Endothelial cell of umbilical vein (primary cell): ENCODE measurements around the gene C1orf167. TPM values are rescaled to one million over a fixed set of nuclear protein-coding genes. Genes with fewer than 3 reads are reported as not detected.
"Not testable (repeated sequence)": the region's sequence is repeated elsewhere in the genome, so short reads cannot be mapped to it uniquely, and the experiment has no call there.

Experiments
- BruUV-seq: library from RNA; stranded (reverse); fragments of 400-500 nt; replicated peaks from 2 replicates; lab custom pipeline; 2021; lab: Mats Ljungman, UMichigan
- CTCF ChIA-PET: fragments of 300-600, 350-600 bp; sonication (Branson Sonifier 250); formaldehyde crosslinking; loops from one replicate; lab custom pipeline; 2021; ENCODE audit warnings: antibody characterized with exemption, inconsistent platforms; lab: Charles Lee
- POLR2A ChIA-PET: fragments of 300-600, 350-600 bp; sonication (Branson Sonifier 250); formaldehyde crosslinking; loops from one replicate; lab custom pipeline; 2021; ENCODE audit warnings: antibody characterized with exemption, inconsistent platforms; lab: Charles Lee
- DNase-seq: peaks from one replicate; pipeline ENCODE4 v3.0.0-alpha.2; 2011; ENCODE audit warnings: low read depth, low spot score
- FAIRE-seq: peaks from 2 replicates; lab custom pipeline; 2011; peaks lifted over from hg19 to GRCh38; lab: Jason Lieb, UNC
- H2AFZ ChIP-seq: 2 replicates; pipeline ENCODE4 v1.6.0; 2012; ENCODE audit warnings: low read depth, low read length, control low read depth, inconsistent platforms
- H3K27ac ChIP-seq: 2 replicates; pipeline ENCODE4 v1.5.1; 2011; ENCODE audit warnings: low read depth, mild to moderate bottlenecking, control low read depth, low read length, moderate library complexity; ENCODE audit not compliant: insufficient read depth
- H3K27me3 ChIP-seq, 2 experiments: 2 replicates each; pipeline versions ENCODE4 v1.6.0 to v1.6.1; 2011; ENCODE audit warnings: low read length in 2 of 2, mixed read lengths in 1 of 2; ENCODE audit not compliant: control insufficient read depth in 2 of 2, insufficient read depth in 2 of 2
- H3K36me3 ChIP-seq, 2 experiments: 2 replicates in 1 of 2; 3 replicates in 1 of 2; pipeline ENCODE4 v1.5.1; 2011; ENCODE audit warnings: low read length in 2 of 2, mild to moderate bottlenecking in 1 of 2, moderate library complexity in 1 of 2; ENCODE audit not compliant: control insufficient read depth in 2 of 2, insufficient read depth in 2 of 2; ENCODE audit errors: extremely low read depth in 1 of 2
- H3K4me1 ChIP-seq: 3 replicates; pipeline ENCODE4 v1.5.1; 2011; ENCODE audit warnings: mild to moderate bottlenecking, low read length; ENCODE audit not compliant: control insufficient read depth, insufficient read depth; ENCODE audit errors: extremely low read depth
- H3K4me2 ChIP-seq: 2 replicates; pipeline ENCODE4 v1.6.1; 2011; ENCODE audit warnings: low read length, control low read depth, mixed read lengths; ENCODE audit not compliant: insufficient read depth
- H3K4me3 ChIP-seq, 3 experiments: fragments of 200-600 bp in 1 of 3; sonication (generic), shearing (Covaris generic) in 1 of 3; replicated peaks in 1 of 3; 2 replicates each; pipeline ENCODE4 v1.5.1; 2011 to 2016; ENCODE audit warnings: control low read depth in 3 of 3, low read length in 3 of 3, mild to moderate bottlenecking in 2 of 3, inconsistent platforms in 1 of 3, low read depth in 1 of 3, moderate library complexity in 1 of 3; ENCODE audit not compliant: insufficient read depth in 1 of 3
- H3K79me2 ChIP-seq: 2 replicates; pipeline ENCODE4 v1.6.0; 2012; ENCODE audit warnings: low read length, inconsistent platforms; ENCODE audit not compliant: control insufficient read depth, insufficient read depth
- H3K9ac ChIP-seq: replicated peaks from 2 replicates; pipeline ENCODE3; 2011; ENCODE audit warnings: low read length, control low read depth; ENCODE audit not compliant: insufficient read depth; ENCODE audit errors: extremely low read depth
- H3K9me1 ChIP-seq: replicated peaks from 3 replicates; pipeline ENCODE4 v1.6.0; 2011; ENCODE audit warnings: mild to moderate bottlenecking, low read length; ENCODE audit not compliant: control insufficient read depth, insufficient read depth; ENCODE audit errors: extremely low read depth
- H3K9me3 ChIP-seq: replicated peaks from 2 replicates; pipeline ENCODE4 v1.5.1; 2012; ENCODE audit warnings: low read length, inconsistent platforms; ENCODE audit not compliant: control insufficient read depth, insufficient read depth
- H4K20me1 ChIP-seq: replicated peaks from 2 replicates; pipeline ENCODE3; 2011; ENCODE audit warnings: mild to moderate bottlenecking, low read length; ENCODE audit not compliant: control insufficient read depth, insufficient read depth; ENCODE audit errors: extremely low read depth
- POLR2A ChIP-seq: IDR thresholded peaks from 2 replicates; pipeline ENCODE4 v1.6.1; 2012; ENCODE audit warnings: low read depth, mild to moderate bottlenecking, control low read depth, low read length
- POLR2AphosphoS5 ChIP-seq: IDR thresholded peaks from 2 replicates; pipeline ENCODE4 v1.6.1; 2012; ENCODE audit warnings: low read depth, mild to moderate bottlenecking, control low read depth, low read length, moderate library complexity; ENCODE audit not compliant: insufficient read depth
- dilution Hi-C: fragments of 300-500 bp; cut with MboI; formaldehyde crosslinking; loops from one replicate; pipeline ENCODE4 v1.15.0; 2019; ENCODE audit warnings: low sequenced_read_pairs; ENCODE audit not compliant: extremely low pct_ligation_motif_present
- intact Hi-C: fragments of 100-400 bp; cut with micrococcal nuclease; formaldehyde crosslinking; loops from one replicate; pipeline ENCODE4 v1.10.0; 2022
- polyA plus RNA-seq, 4 experiments: library from polyadenylated mRNA; depleted of rRNA in 3 of 4; stranded (reverse) in 3 of 4; unstranded in 1 of 4; fragments of >200 nt; gene quantifications; 2 replicates each; pipeline versions ENCODE4 v1.2.1 to v1.2.3, GENCODE V29; 2011 to 2012; ENCODE audit warnings: missing spikeins in 1 of 4
- total RNA-seq: library from RNA; stranded (reverse); gene quantifications from 2 replicates; pipeline ENCODE4 v1.2.3, GENCODE V29; 2021
- TF ChIP-seq, protein P1 (sequence below): IDR thresholded peaks from 2 replicates; pipeline ENCODE4 v1.6.1; 2011; ENCODE audit not compliant: insufficient read depth, insufficient read length

Gene C1orf167
- total and polyA plus RNA-seq, 2 donors (not counting 3 experiments of a cell fraction or from before 2014, with no cell fraction given), result not detected

- TF ChIP-seq, protein P1, sequence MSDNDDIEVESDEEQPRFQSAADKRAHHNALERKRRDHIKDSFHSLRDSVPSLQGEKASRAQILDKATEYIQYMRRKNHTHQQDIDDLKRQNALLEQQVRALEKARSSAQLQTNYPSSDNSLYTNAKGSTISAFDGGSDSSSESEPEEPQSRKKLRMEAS, result no peak
- TF ChIP-seq POLR2AphosphoS5, result peak; percentile 22
- TF ChIP-seq POLR2A, result peak; percentile 37
- Histone ChIP-seq H3K9ac (peak overlapping the region; percentile 9), H3K27me3 (no peaks in the 10 kb centered on the region), H3K79me2 (peaks cover 24% of the 10 kb centered on the region), H3K9me3 (no peaks in the 10 kb centered on the region), H3K9me1 (no peaks in the 10 kb centered on the region), H3K4me3 (peak overlapping the region; percentile 3 to 77 (median 63)), H3K4me2 (peak overlapping the region; percentile 95), H2AFZ (peak overlapping the region; percentile 53), H3K4me1 (peaks cover 57% of the 10 kb centered on the region), H4K20me1 (no peaks in the 10 kb centered on the region), H3K36me3 (peaks cover 7 to 11% of the 10 kb centered on the region in 2 experiments), H3K27ac (peak overlapping the region; percentile 14)
- CTCF ChIA-PET, result interaction anchor here (0.8 to 3.1 kb wide), 11 partner anchors 12 to 153 kb away, joined by 3 to 20 read pairs (median 4); partner anchors contain the start of gene FBXO6
- BruUV-seq, result no TSS peak
- intact Hi-C loops (loop anchor here (1.0 to 10.0 kb wide), 3 partner anchors 18 to 528 kb away; partner anchors contain the start of genes AGTRAP and UBIAD1), dilution Hi-C loops (no loop called here)
- FAIRE-seq (peak; percentile 87), DNase-seq (peak; percentile 97)
- POLR2A ChIA-PET, result interaction anchor here (1.0 to 1.6 kb wide), 4 partner anchors 68 to 107 kb away, joined by 3 to 9 read pairs (median 4); partner anchors contain the start of gene AGTRAP
Measured at GRCh38 chr1:11802973-11803885, 41.2 kb downstream of the C1orf167 start.

- H3K27me3 ChIP-seq, FAIRE-seq, dilution Hi-C loops, BruUV-seq, H3K9me1 ChIP-seq, H3K9ac ChIP-seq, H2AFZ ChIP-seq, H4K20me1 ChIP-seq, H3K9me3 ChIP-seq: not testable (repeated sequence)
- peak; percentile 32 for DNase-seq
- ChIA-PET POLR2A (interaction anchor here (1.0 to 1.6 kb wide), 4 partner anchors 69 to 106 kb away, joined by 3 to 9 read pairs (median 4); partner anchors contain the start of gene AGTRAP), CTCF (interaction anchor here (0.8 to 3.1 kb wide), 9 partner anchors 13 to 154 kb away, joined by 3 to 20 read pairs (median 4); partner anchors contain the start of gene FBXO6)
- Histone ChIP-seq H3K27ac (peak overlapping the region; percentile 85), H3K4me2 (peak overlapping the region; percentile 82), H3K79me2 (peaks cover 31% of the 10 kb centered on the region), H3K4me1 (peaks cover 51% of the 10 kb centered on the region), H3K36me3 (peaks cover 6 to 13% of the 10 kb centered on the region in 2 experiments), H3K4me3 (peak overlapping the region in 1 of 3 experiments; percentile 66)
- intact Hi-C loops, result loop anchor here (1.0 to 10.0 kb wide), 3 partner anchors 19 to 529 kb away; partner anchors contain the start of genes AGTRAP and UBIAD1
Measured at GRCh38 chr1:11803924-11804665, 42.1 kb downstream of the C1orf167 start.
